ENCODE measurements around the gene PLEKHM2. TPM values are rescaled to one million over a fixed set of nuclear protein-coding genes. Genes with fewer than 3 reads are reported as not detected.

Gene PLEKHM2
- total RNA-seq, 2 experiments from 2014 or later: 27.5 to 45.7 TPM

DNA sequence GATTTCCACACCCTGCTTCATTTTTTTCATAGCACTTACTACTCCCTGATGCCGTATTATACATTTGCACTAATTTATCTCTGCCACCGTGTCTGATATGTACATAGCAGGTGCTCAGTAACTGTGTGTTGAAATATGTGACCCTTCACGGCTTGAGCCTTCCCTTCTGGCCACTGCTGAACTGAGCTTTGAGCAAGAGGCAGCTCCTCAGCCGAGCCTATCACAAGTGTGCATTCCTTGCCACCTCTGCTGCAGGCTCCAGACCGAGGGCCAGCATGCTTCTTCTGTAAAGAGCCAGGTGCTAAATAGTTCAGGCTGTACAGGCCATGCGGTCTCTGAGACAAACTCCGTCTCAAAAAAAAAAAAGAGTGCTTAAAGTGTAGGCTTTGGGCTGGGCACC is 22.6 kb downstream of the PLEKHM2 start:
- Histone ChIP-seq H3K9me3 (ENCODE audit: low read length) (no peaks in the 10 kb centered on the region), H3K36me3 (ENCODE audit: insufficient read depth, low read length) (peaks cover 6% of the 10 kb centered on the region), H3K79me2 (ENCODE audit: insufficient read depth, low read depth, low read length) (no peaks in the 10 kb centered on the region), H3K4me2 (ENCODE audit: low read length) (no peak overlapping the region), H3K4me3 (ENCODE audit: low read depth, low read length, poor library complexity, severe bottlenecking) (no peak overlapping the region), H3K27ac (ENCODE audit: low read depth, low read length, poor library complexity, severe bottlenecking) (no peak overlapping the region), H2AFZ (ENCODE audit: low read length) (no peak overlapping the region), H4K20me1 (ENCODE audit: insufficient read depth, low read length) (no peaks in the 10 kb centered on the region), H3K4me1 (ENCODE audit: insufficient read depth, low read length, poor library complexity, severe bottlenecking) (no peaks in the 10 kb centered on the region), H3K9me2 (ENCODE audit: insufficient read depth, low read length) (no peaks in the 10 kb centered on the region)
- BruUV-seq (replicated peaks): no TSS peak
- no peak for DNase-seq (ENCODE audit: low spot score)
- ChIA-PET POLR2A (interaction anchor here (0.6 to 0.7 kb wide), 2 partner anchors 9 to 145 kb away, joined by 3 read pairs; no protein-coding TSS in a partner anchor), CTCF (ENCODE audit: unreplicated experiment) (no interaction called here)
- TF ChIP-seq, protein P1, sequence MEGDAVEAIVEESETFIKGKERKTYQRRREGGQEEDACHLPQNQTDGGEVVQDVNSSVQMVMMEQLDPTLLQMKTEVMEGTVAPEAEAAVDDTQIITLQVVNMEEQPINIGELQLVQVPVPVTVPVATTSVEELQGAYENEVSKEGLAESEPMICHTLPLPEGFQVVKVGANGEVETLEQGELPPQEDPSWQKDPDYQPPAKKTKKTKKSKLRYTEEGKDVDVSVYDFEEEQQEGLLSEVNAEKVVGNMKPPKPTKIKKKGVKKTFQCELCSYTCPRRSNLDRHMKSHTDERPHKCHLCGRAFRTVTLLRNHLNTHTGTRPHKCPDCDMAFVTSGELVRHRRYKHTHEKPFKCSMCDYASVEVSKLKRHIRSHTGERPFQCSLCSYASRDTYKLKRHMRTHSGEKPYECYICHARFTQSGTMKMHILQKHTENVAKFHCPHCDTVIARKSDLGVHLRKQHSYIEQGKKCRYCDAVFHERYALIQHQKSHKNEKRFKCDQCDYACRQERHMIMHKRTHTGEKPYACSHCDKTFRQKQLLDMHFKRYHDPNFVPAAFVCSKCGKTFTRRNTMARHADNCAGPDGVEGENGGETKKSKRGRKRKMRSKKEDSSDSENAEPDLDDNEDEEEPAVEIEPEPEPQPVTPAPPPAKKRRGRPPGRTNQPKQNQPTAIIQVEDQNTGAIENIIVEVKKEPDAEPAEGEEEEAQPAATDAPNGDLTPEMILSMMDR (conservative IDR thresholded peaks at IDR 0.05; ENCODE audit: low read length): no peak
- TF ChIP-seq EZH2phosphoT487 (IDR thresholded peaks at IDR 0.05; ENCODE audit: borderline replicate concordance, low read depth, low read length): no peak
- intact Hi-C loops (cut with micrococcal nuclease; ENCODE audit: unreplicated experiment): no loop called here

DNA sequence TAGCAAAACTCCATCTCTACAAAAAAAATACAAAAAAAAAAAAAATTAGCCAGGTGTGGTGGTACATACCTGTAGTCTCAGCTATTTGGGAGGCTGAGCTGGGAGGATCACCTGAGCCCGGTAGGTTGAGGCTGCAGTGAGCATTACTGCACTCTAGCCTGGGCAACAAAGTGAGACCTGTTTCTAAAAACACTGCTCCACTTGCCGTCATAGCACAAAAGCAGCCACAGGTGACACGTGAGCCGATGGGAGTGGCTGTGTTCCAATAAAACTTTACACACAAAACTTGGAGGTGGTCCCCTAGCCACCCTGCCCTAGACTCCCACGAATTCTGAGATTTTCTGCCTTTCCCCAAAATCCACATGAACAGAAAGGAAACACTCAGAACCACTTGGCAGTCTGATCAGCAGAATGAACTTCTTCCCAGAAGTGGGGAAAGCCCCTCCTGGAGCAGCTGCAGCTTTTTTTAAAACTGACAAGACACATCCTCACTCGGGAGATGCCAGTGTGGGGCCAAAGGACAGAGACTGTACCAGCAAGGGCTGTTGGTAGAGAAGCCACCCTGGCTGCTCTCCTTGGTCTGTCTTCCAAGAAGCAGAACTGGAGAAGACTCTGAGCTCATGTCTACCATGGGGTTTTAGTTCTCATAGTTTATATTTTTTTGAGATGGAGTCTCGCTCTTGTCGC is 23.3 kb downstream of the PLEKHM2 start:
- Histone ChIP-seq H3K4me3 (ENCODE audit: low read depth, low read length, poor library complexity, severe bottlenecking) (no peak overlapping the region), H3K36me3 (ENCODE audit: insufficient read depth, low read length) (peaks cover 6% of the 10 kb centered on the region), H3K4me1 (ENCODE audit: insufficient read depth, low read length, poor library complexity, severe bottlenecking) (no peaks in the 10 kb centered on the region), H3K9me2 (ENCODE audit: insufficient read depth, low read length) (no peaks in the 10 kb centered on the region), H3K4me2 (ENCODE audit: low read length) (no peak overlapping the region), H4K20me1 (ENCODE audit: insufficient read depth, low read length) (no peaks in the 10 kb centered on the region), H3K79me2 (ENCODE audit: insufficient read depth, low read depth, low read length) (no peaks in the 10 kb centered on the region), H3K27ac (ENCODE audit: low read depth, low read length, poor library complexity, severe bottlenecking) (no peak overlapping the region), H3K9me3 (ENCODE audit: low read length) (no peaks in the 10 kb centered on the region), H2AFZ (ENCODE audit: low read length) (no peak overlapping the region)
- BruUV-seq (replicated peaks): no TSS peak
- DNase-seq (ENCODE audit: low spot score): no peak
- CTCF ChIA-PET (ENCODE audit: unreplicated experiment): no interaction called here
- POLR2A ChIA-PET: interaction anchor here (0.7 to 1.2 kb wide), 3 partner anchors 11 to 165 kb away, joined by 3 read pairs; no protein-coding TSS in a partner anchor
- intact Hi-C loops (cut with micrococcal nuclease; ENCODE audit: unreplicated experiment): no loop called here
- TF ChIP-seq EZH2phosphoT487 (IDR thresholded peaks at IDR 0.05; ENCODE audit: borderline replicate concordance, low read depth, low read length): no peak
- TF ChIP-seq, protein P1 (conservative IDR thresholded peaks at IDR 0.05; ENCODE audit: low read length): no peak

DNA sequence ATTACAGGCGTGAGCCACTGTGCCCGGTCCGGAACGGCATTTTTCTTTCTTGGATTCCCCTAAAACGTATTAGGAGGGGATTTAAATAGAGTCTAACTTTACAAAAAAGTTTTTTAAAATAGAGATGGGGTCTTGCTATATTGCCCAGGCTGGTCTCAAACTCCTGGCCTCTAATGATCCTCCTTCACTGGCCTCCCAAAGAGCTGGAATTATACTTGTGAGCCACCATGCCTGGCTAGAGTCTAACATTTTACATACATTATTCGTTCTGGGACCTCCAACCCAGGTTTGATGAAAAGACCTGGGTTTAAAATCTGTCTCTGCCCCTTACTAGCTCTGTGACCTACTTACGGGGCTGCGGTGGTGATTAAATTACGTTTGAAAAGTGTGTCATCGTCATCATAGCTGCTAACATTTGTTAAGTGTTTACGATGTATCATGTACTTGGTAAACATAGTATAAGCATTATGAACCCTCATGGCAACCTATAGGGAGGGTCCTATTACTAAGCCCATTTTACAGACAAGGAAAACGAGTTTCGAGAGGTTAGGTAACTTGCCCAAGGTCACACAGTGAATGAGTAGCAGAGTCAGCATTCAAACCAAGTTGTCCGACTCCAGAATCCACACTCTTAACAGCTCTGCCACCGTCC is 24.5 kb downstream of the PLEKHM2 start:
- DNase-seq (ENCODE audit: low spot score): no peak
- Histone ChIP-seq H3K27ac (ENCODE audit: low read depth, low read length, poor library complexity, severe bottlenecking) (no peak overlapping the region), H3K9me2 (ENCODE audit: insufficient read depth, low read length) (no peaks in the 10 kb centered on the region), H3K9me3 (ENCODE audit: low read length) (no peaks in the 10 kb centered on the region), H3K4me3 (ENCODE audit: low read depth, low read length, poor library complexity, severe bottlenecking) (no peak overlapping the region), H3K79me2 (ENCODE audit: insufficient read depth, low read depth, low read length) (no peaks in the 10 kb centered on the region), H3K36me3 (ENCODE audit: insufficient read depth, low read length) (peaks cover 6% of the 10 kb centered on the region), H4K20me1 (ENCODE audit: insufficient read depth, low read length) (no peaks in the 10 kb centered on the region), H2AFZ (ENCODE audit: low read length) (no peak overlapping the region), H3K4me2 (ENCODE audit: low read length) (no peak overlapping the region), H3K4me1 (ENCODE audit: insufficient read depth, low read length, poor library complexity, severe bottlenecking) (no peaks in the 10 kb centered on the region)
- intact Hi-C loops (cut with micrococcal nuclease; ENCODE audit: unreplicated experiment): no loop called here
- TF ChIP-seq EZH2phosphoT487 (IDR thresholded peaks at IDR 0.05; ENCODE audit: borderline replicate concordance, low read depth, low read length): no peak
- TF ChIP-seq, protein P1 (conservative IDR thresholded peaks at IDR 0.05; ENCODE audit: low read length): no peak
- no TSS peak for BruUV-seq (replicated peaks)
- ChIA-PET CTCF (ENCODE audit: unreplicated experiment) (no interaction called here), POLR2A (interaction anchor here (1.2 kb wide), 1 partner anchor 163 kb away, joined by 3 read pairs; no protein-coding TSS in a partner anchor)

Data from OCI-LY7 (cell line).